Adrenal gland (tissue), 5 donors: ENCODE data around the gene SYT5.

Experiments used
- CTCF ChIP-seq, 6 experiments: fragments of 450-650 bp in 4 of 6; fragments of 200-600 bp in 2 of 6; sonication (generic) in 1 of 6; IDR thresholded peaks; 1 replicate in 5 of 6; 2 replicates in 1 of 6; pipeline versions ENCODE4 v1.5.1 to v1.8.0; 2016 to 2021; ENCODE audit warnings: antibody characterized with exemption in 6 of 6, mild to moderate bottlenecking in 2 of 6, moderate library complexity in 1 of 6
- POLR2A ChIP-seq, 2 donors: fragments of 450-650 bp; IDR thresholded peaks; one replicate each; pipeline ENCODE4 v1.6.1; 2017; ENCODE audit warnings: antibody characterized with exemption in 2 of 2, mild to moderate bottlenecking in 2 of 2, moderate library complexity in 1 of 2
- donor health status: DM: no; HTN: no; CAD: no.

- TF ChIP-seq CTCF (IDR thresholded peaks at IDR 0.05): no peak
- TF ChIP-seq POLR2A (IDR thresholded peaks at IDR 0.05): no peak
Measured at GRCh38 chr19:55226273-55226672, 46.2 kb upstream of the SYT5 start.
